GM12872 (cell line): ENCODE data around the gene FEZ2.

Experiments
- CTCF ChIP-seq: IDR thresholded peaks from 3 replicates; pipeline ENCODE4 v1.5.1; 2011; ENCODE audit warnings: low read depth, mild to moderate bottlenecking, low read length, moderate library complexity; ENCODE audit not compliant: insufficient read depth

Gene FEZ2

GRCh38 chr2:36515538-36515937 is 82.4 kb downstream of the FEZ2 start:
- TF ChIP-seq CTCF: no peak

GRCh38 chr2:36513661-36514060 is 84.3 kb downstream of the FEZ2 start:
- no peak for TF ChIP-seq CTCF

GRCh38 chr2:36512705-36513104 is 85.3 kb downstream of the FEZ2 start:
- no peak for TF ChIP-seq CTCF

- TF ChIP-seq CTCF: no peak
Observed at GRCh38 chr2:36511858-36512603, 85.9 kb downstream of the FEZ2 start.

- no peak for TF ChIP-seq CTCF
Observed at GRCh38 chr2:36509075-36509474, 88.9 kb downstream of the FEZ2 start.

- TF ChIP-seq CTCF: peak; percentile 79
Observed at GRCh38 chr2:36507408-36507812, 90.6 kb downstream of the FEZ2 start.
